ENCODE results near the gene PCBP3. TPM values are rescaled to one million over a fixed set of nuclear protein-coding genes. Genes with fewer than 3 reads are reported as not detected.

The PCBP3 gene
- total RNA-seq, 4 donors from 2014 or later: 0.47 to 5.3 (median 1.0) TPM; not detected in 1

GRCh38 chr21:45774291-45774690 is 130.8 kb downstream of the PCBP3 start:
- Histone ChIP-seq H3K4me3 (no peak overlapping the region), H3K27me3 (no peaks in the 10 kb centered on the region), H3K36me3 (no peaks in the 10 kb centered on the region), H3K4me1 (no peaks in the 10 kb centered on the region), H3K27ac (no peak overlapping the region), H3K9me3 (peaks cover 0 to 7% (median 0%) of the 10 kb centered on the region in 3 donors)
- DNase-seq: no peak
- TF ChIP-seq, protein P1, sequence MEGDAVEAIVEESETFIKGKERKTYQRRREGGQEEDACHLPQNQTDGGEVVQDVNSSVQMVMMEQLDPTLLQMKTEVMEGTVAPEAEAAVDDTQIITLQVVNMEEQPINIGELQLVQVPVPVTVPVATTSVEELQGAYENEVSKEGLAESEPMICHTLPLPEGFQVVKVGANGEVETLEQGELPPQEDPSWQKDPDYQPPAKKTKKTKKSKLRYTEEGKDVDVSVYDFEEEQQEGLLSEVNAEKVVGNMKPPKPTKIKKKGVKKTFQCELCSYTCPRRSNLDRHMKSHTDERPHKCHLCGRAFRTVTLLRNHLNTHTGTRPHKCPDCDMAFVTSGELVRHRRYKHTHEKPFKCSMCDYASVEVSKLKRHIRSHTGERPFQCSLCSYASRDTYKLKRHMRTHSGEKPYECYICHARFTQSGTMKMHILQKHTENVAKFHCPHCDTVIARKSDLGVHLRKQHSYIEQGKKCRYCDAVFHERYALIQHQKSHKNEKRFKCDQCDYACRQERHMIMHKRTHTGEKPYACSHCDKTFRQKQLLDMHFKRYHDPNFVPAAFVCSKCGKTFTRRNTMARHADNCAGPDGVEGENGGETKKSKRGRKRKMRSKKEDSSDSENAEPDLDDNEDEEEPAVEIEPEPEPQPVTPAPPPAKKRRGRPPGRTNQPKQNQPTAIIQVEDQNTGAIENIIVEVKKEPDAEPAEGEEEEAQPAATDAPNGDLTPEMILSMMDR (IDR thresholded peaks at IDR 0.05): no peak
- intact Hi-C loops (cut with DNase I): no loop called here
- 75 to 78% methylated on average over 5 of the region's 5 CpGs for WGBS, 2 donors

DNA sequence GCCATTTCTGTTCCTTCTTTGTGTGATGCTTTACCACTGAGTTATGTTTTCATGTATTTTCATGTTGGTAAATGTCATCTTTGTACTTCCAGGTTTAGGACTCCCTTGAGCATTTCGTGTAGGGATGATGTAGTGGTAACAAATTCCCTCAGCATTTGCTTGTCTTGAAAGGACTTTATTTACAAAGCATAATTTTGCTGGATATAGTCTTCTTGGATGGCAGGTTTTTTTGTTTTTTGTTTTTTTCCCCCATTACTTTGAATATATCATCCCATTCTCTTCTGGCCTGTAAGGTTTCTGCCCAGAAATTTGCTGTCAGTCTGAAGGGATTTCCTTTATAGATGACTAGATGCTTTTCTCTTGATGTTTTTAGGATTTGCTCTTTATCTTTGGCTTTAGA is 133.4 kb downstream of the PCBP3 start:
- WGBS, 2 donors: 73 to 82% methylated on average over 1 of the region's 1 CpG
- no peak overlapping the region for H3K4me3 ChIP-seq
- H3K36me3 ChIP-seq: no peaks in the 10 kb centered on the region
- no peak for TF ChIP-seq POLR2A (IDR thresholded peaks at IDR 0.05)
- TF ChIP-seq, protein P1 (IDR thresholded peaks at IDR 0.05): no peak
- intact Hi-C loops (cut with DNase I): no loop called here
- DNase-seq: no peak
- no peak overlapping the region for H3K27ac ChIP-seq
- H3K27me3 ChIP-seq: peaks cover 0 to 4% (median 0%) of the 10 kb centered on the region in 4 donors
- no peaks in the 10 kb centered on the region for H3K4me1 ChIP-seq
- peaks cover 0 to 7% (median 0%) of the 10 kb centered on the region in 3 donors for H3K9me3 ChIP-seq

DNA sequence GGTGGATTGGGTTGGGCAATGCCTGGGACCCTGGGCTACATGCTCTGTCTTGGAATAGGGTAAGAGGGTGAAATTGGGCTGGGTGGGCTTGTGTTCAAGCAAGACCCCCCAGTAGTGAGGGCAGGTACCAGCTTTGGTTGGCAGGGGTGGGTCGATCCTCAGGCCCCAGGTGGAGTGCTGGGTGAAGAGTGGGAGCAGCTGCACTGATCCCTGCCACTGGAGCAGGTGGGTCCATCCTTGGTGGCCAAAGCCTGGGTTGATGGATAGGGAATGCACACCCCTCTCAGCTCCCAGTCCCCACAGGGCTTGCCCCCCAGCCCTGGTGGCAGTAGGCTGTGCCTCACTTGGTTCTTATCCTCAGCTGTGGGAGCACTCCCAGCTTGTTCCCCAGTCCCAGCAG is 135.2 kb downstream of the PCBP3 start:
- Histone ChIP-seq H3K36me3 (no peaks in the 10 kb centered on the region), H3K27me3 (peaks cover 0 to 4% (median 0%) of the 10 kb centered on the region in 4 donors), H3K9me3 (peaks cover 0 to 7% (median 0%) of the 10 kb centered on the region in 3 donors), H3K4me3 (no peak overlapping the region), H3K27ac (no peak overlapping the region), H3K4me1 (no peaks in the 10 kb centered on the region)
- intact Hi-C loops (cut with DNase I): no loop called here
- no peak for DNase-seq
- 40 to 50% methylated on average over 1 of the region's 1 CpG for WGBS, 2 donors
- TF ChIP-seq POLR2A (IDR thresholded peaks at IDR 0.05): no peak
- TF ChIP-seq, protein P1 (IDR thresholded peaks at IDR 0.05): no peak

GRCh38 chr21:45779226-45779625 is 135.7 kb downstream of the PCBP3 start:
- Histone ChIP-seq H3K9me3 (peaks cover 0 to 7% (median 0%) of the 10 kb centered on the region in 3 donors), H3K4me3 (no peak overlapping the region), H3K27ac (no peak overlapping the region), H3K36me3 (no peaks in the 10 kb centered on the region), H3K4me1 (no peaks in the 10 kb centered on the region), H3K27me3 (peaks cover 0 to 4% (median 0%) of the 10 kb centered on the region in 4 donors)
- 76 to 81% methylated on average over 3 of the region's 3 CpGs for WGBS, 2 donors
- TF ChIP-seq, protein P1 (IDR thresholded peaks at IDR 0.05): no peak
- no peak for TF ChIP-seq POLR2A (IDR thresholded peaks at IDR 0.05)
- intact Hi-C loops (cut with DNase I): no loop called here
- no peak for DNase-seq

DNA sequence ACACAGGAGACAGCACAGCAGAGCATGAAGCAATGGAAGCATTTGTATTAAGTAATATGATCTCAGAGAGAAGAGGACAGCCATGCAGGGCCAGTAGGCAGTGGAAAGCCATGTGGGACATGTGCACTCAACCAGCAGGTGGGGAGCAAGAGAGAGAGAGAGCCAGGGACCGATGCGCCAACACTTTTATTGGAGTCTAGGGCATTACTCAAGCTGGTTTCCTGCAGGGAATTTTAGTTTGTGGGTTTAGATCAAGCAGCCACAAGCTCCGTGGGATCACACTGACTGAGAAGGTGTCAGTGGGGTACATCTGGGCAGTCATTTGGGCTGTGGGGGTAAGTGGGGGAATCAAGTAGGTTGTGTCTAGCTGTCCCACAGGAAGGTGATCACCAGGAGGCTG is 137.1 kb downstream of the PCBP3 start:
- TF ChIP-seq POLR2A (IDR thresholded peaks at IDR 0.05): no peak
- TF ChIP-seq, protein P1 (IDR thresholded peaks at IDR 0.05): no peak
- Histone ChIP-seq H3K4me3 (no peak overlapping the region), H3K27ac (no peak overlapping the region), H3K36me3 (no peaks in the 10 kb centered on the region), H3K9me3 (peaks cover 0 to 7% (median 0%) of the 10 kb centered on the region in 3 donors), H3K4me1 (no peaks in the 10 kb centered on the region), H3K27me3 (peaks cover 0 to 4% (median 0%) of the 10 kb centered on the region in 4 donors)
- no peak for DNase-seq
- 90 to 92% methylated on average over 3 of the region's 3 CpGs for WGBS, 2 donors
- intact Hi-C loops (cut with DNase I): no loop called here
